A204.1 (cell line): Measurements from ENCODE around the gene DDHD1.

Experiments
- FAIRE-seq: peaks from 2 replicates; lab custom pipeline; 2012; peaks lifted over from hg19 to GRCh38; lab: Jason Lieb, UNC

DDHD1 gene

GRCh38 chr14:52988139-52988538 is 165.0 kb downstream of the DDHD1 start:
- FAIRE-seq = no peak

GRCh38 chr14:52987514-52987913 is 165.6 kb downstream of the DDHD1 start:
- FAIRE-seq = no peak

GRCh38 chr14:52987042-52987441 is 166.1 kb downstream of the DDHD1 start:
- no peak for FAIRE-seq
